ENCODE data around the gene GRM8.

Gene GRM8

DNA sequence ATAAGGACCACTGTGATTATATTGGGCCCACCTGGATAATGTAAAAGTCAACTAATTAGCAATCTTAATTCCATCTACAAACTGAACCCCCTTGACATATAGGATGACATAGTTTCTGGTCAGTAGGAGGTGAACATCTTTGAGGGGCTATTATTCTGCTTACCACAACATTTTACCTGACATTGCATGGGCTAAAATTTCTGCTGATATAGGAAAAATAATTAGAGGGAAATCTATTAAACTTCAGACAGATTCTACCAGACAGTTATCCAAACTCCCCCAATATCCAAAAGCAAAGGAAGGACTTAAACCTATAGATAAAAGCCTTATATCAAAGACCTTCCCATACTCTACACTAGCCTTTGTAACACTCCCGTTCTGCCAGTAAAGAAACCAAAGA, 443.6 kb downstream of the GRM8 start:
- no peak overlapping the region for H3K23ac ChIP-seq (ENCODE audit: low read length in 2 of 2)
- H3K4ac ChIP-seq (ENCODE audit: low read depth in 1 of 2, low read length in 2 of 2) = no peak overlapping the region
- H3K4me1 ChIP-seq (ENCODE audit: control insufficient read depth, insufficient read depth, low read depth, low read length) = no peaks in the 10 kb centered on the region
- H3K27ac ChIP-seq (ENCODE audit: low read length, poor library complexity, severe bottlenecking) = no peak overlapping the region
- no peak overlapping the region for H4K8ac ChIP-seq (ENCODE audit: low read length)
- no peak overlapping the region for H4K91ac ChIP-seq (ENCODE audit: low read length)
- DNase-seq = no peak
- H3K36me3 ChIP-seq (ENCODE audit: control insufficient read depth in 1 of 2, insufficient read depth in 2 of 2, low read depth in 1 of 2, low read length in 2 of 2) = no peaks in the 10 kb centered on the region
- no peak overlapping the region for H2BK15ac ChIP-seq (ENCODE audit: low read depth, poor library complexity, severe bottlenecking)
- peaks cover 0 to 3% of the 10 kb centered on the region in 2 experiments for H3K27me3 ChIP-seq (ENCODE audit: control insufficient read depth in 1 of 2, insufficient read depth in 1 of 2, low read length in 2 of 2)
- H2BK12ac ChIP-seq (ENCODE audit: low read length in 2 of 2) = no peak overlapping the region
- H3K14ac ChIP-seq (ENCODE audit: low read length in 2 of 2) = no peak overlapping the region
- H3K18ac ChIP-seq (ENCODE audit: low read depth in 1 of 2, low read length in 2 of 2) = no peak overlapping the region
- no peaks in the 10 kb centered on the region for H3K79me1 ChIP-seq (replicated peaks; ENCODE audit: low read length, poor library complexity, severe bottlenecking)
- H2BK5ac ChIP-seq (ENCODE audit: low read depth, low read length, poor library complexity, severe bottlenecking) = no peak overlapping the region
- H2AFZ ChIP-seq (ENCODE audit: low read depth, low read length) = no peak overlapping the region
- peaks cover 7% of the 10 kb centered on the region for H3K9me3 ChIP-seq (ENCODE audit: control insufficient read depth, low read length)
- no peak overlapping the region for H3K9ac ChIP-seq (ENCODE audit: low read length)
- H2BK120ac ChIP-seq (ENCODE audit: low read depth, low read length) = no peak overlapping the region
- H2AK5ac ChIP-seq (ENCODE audit: low read length, severe bottlenecking) = no peak overlapping the region
- WGBS = 70% methylated on average over 1 of the region's 1 CpG
- no peak overlapping the region for H3K4me3 ChIP-seq (ENCODE audit: insufficient read depth in 1 of 2, low read depth in 1 of 2, low read length in 2 of 2)
- H3K4me2 ChIP-seq (ENCODE audit: low read length, poor library complexity, severe bottlenecking) = no peak overlapping the region

DNA sequence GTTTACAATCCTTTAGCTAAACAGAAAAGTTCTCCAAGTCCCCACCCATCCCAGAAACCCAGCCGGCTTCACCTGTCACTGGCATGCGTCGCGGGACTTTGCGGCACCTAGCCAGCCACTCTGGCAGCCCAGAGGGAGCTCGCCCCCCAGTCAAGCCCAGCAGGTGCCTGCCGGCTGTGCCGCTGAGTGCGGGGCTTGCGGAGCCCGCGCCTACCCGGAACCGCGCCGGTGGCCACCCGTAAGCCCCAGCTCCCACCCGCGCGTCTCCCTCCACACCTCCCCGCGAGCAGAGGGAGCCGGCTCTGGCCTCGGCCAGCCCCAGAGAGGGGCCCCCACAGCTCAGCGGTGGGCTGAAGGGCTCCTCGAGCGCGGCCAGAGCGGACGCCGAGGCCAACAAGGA, 446.1 kb downstream of the GRM8 start:
- Histone ChIP-seq H2BK120ac (ENCODE audit: low read depth, low read length) (no peak overlapping the region), H3K14ac (ENCODE audit: low read length in 2 of 2) (no peak overlapping the region), H3K23ac (ENCODE audit: low read length in 2 of 2) (no peak overlapping the region), H3K27ac (ENCODE audit: low read length, poor library complexity, severe bottlenecking) (no peak overlapping the region), H3K18ac (ENCODE audit: low read depth in 1 of 2, low read length in 2 of 2) (no peak overlapping the region), H2AFZ (ENCODE audit: low read depth, low read length) (no peak overlapping the region), H3K9ac (ENCODE audit: low read length) (no peak overlapping the region), H3K27me3 (ENCODE audit: control insufficient read depth in 1 of 2, insufficient read depth in 1 of 2, low read length in 2 of 2) (peaks cover 0 to 4% of the 10 kb centered on the region in 2 experiments), H2BK5ac (ENCODE audit: low read depth, low read length, poor library complexity, severe bottlenecking) (no peak overlapping the region), H3K36me3 (ENCODE audit: control insufficient read depth in 1 of 2, insufficient read depth in 2 of 2, low read depth in 1 of 2, low read length in 2 of 2) (no peaks in the 10 kb centered on the region), H3K4me2 (ENCODE audit: low read length, poor library complexity, severe bottlenecking) (no peak overlapping the region), H2BK12ac (ENCODE audit: low read length in 2 of 2) (no peak overlapping the region), H3K4me3 (ENCODE audit: insufficient read depth in 1 of 2, low read depth in 1 of 2, low read length in 2 of 2) (no peak overlapping the region), H4K8ac (ENCODE audit: low read length) (no peak overlapping the region), H2BK15ac (ENCODE audit: low read depth, poor library complexity, severe bottlenecking) (no peak overlapping the region), H4K91ac (ENCODE audit: low read length) (no peak overlapping the region), H3K4me1 (ENCODE audit: control insufficient read depth, insufficient read depth, low read depth, low read length) (no peaks in the 10 kb centered on the region), H2AK5ac (ENCODE audit: low read length, severe bottlenecking) (no peak overlapping the region), H3K79me1 (replicated peaks; ENCODE audit: low read length, poor library complexity, severe bottlenecking) (no peaks in the 10 kb centered on the region), H3K4ac (ENCODE audit: low read depth in 1 of 2, low read length in 2 of 2) (no peak overlapping the region), H3K9me3 (ENCODE audit: control insufficient read depth, low read length) (peaks cover 7% of the 10 kb centered on the region)
- 94% methylated on average over 31 of the region's 31 CpGs for WGBS
- DNase-seq = no peak

DNA sequence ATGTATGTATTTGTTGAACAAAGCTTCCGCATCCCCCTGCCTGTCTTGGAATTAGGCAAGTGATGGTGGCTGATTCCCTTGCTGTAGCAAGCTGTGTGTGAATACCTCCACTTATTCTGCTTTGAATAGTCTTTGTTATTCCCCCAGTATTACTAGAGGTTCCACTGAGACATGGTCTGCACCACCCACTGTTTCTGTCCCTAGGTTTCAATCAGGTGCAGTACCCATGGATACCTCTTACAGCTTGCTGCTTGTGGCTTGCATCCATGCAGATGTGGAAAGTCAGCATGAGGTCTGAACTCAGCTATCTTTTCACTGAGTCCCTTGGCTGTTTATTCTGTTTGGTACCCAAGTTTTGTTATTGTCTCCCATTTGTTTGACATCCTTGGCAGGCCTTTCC, 447.4 kb downstream of the GRM8 start:
- Histone ChIP-seq H2AFZ (ENCODE audit: low read depth, low read length) (no peak overlapping the region), H3K27ac (ENCODE audit: low read length, poor library complexity, severe bottlenecking) (no peak overlapping the region), H2AK5ac (ENCODE audit: low read length, severe bottlenecking) (no peak overlapping the region), H3K18ac (ENCODE audit: low read depth in 1 of 2, low read length in 2 of 2) (no peak overlapping the region), H3K27me3 (ENCODE audit: control insufficient read depth in 1 of 2, insufficient read depth in 1 of 2, low read length in 2 of 2) (peaks cover 0 to 4% of the 10 kb centered on the region in 2 experiments), H3K9me3 (ENCODE audit: control insufficient read depth, low read length) (no peaks in the 10 kb centered on the region), H3K9ac (ENCODE audit: low read length) (no peak overlapping the region), H3K23ac (ENCODE audit: low read length in 2 of 2) (no peak overlapping the region), H3K79me1 (replicated peaks; ENCODE audit: low read length, poor library complexity, severe bottlenecking) (no peaks in the 10 kb centered on the region), H3K4me3 (ENCODE audit: insufficient read depth in 1 of 2, low read depth in 1 of 2, low read length in 2 of 2) (no peak overlapping the region), H2BK12ac (ENCODE audit: low read length in 2 of 2) (no peak overlapping the region), H3K4me1 (ENCODE audit: control insufficient read depth, insufficient read depth, low read depth, low read length) (no peaks in the 10 kb centered on the region), H2BK5ac (ENCODE audit: low read depth, low read length, poor library complexity, severe bottlenecking) (no peak overlapping the region), H3K4ac (ENCODE audit: low read depth in 1 of 2, low read length in 2 of 2) (no peak overlapping the region), H3K14ac (ENCODE audit: low read length in 2 of 2) (no peak overlapping the region), H4K8ac (ENCODE audit: low read length) (no peak overlapping the region), H2BK120ac (ENCODE audit: low read depth, low read length) (no peak overlapping the region), H3K4me2 (ENCODE audit: low read length, poor library complexity, severe bottlenecking) (no peak overlapping the region), H2BK15ac (ENCODE audit: low read depth, poor library complexity, severe bottlenecking) (no peak overlapping the region), H3K36me3 (ENCODE audit: control insufficient read depth in 1 of 2, insufficient read depth in 2 of 2, low read depth in 1 of 2, low read length in 2 of 2) (no peaks in the 10 kb centered on the region), H4K91ac (ENCODE audit: low read length) (no peak overlapping the region)
- DNase-seq = no peak
- WGBS = 93% methylated on average over 1 of the region's 1 CpG

GRCh38 chr7:126804604-126805003, 448.1 kb downstream of the GRM8 start:
- H2BK12ac ChIP-seq (ENCODE audit: low read length in 2 of 2) = no peak overlapping the region
- no peak overlapping the region for H2BK15ac ChIP-seq (ENCODE audit: low read depth, poor library complexity, severe bottlenecking)
- no peak overlapping the region for H3K27ac ChIP-seq (ENCODE audit: low read length, poor library complexity, severe bottlenecking)
- H3K27me3 ChIP-seq (ENCODE audit: control insufficient read depth in 1 of 2, insufficient read depth in 1 of 2, low read length in 2 of 2) = peaks cover 0 to 4% of the 10 kb centered on the region in 2 experiments
- no peak overlapping the region for H2AFZ ChIP-seq (ENCODE audit: low read depth, low read length)
- H3K4ac ChIP-seq (ENCODE audit: low read depth in 1 of 2, low read length in 2 of 2) = no peak overlapping the region
- no peak overlapping the region for H3K9ac ChIP-seq (ENCODE audit: low read length)
- H3K14ac ChIP-seq (ENCODE audit: low read length in 2 of 2) = no peak overlapping the region
- WGBS = 25% methylated on average over 1 of the region's 2 CpGs
- H2AK5ac ChIP-seq (ENCODE audit: low read length, severe bottlenecking) = no peak overlapping the region
- H3K4me1 ChIP-seq (ENCODE audit: control insufficient read depth, insufficient read depth, low read depth, low read length) = no peaks in the 10 kb centered on the region
- no peak overlapping the region for H3K18ac ChIP-seq (ENCODE audit: low read depth in 1 of 2, low read length in 2 of 2)
- H3K4me2 ChIP-seq (ENCODE audit: low read length, poor library complexity, severe bottlenecking) = no peak overlapping the region
- H2BK120ac ChIP-seq (ENCODE audit: low read depth, low read length) = no peak overlapping the region
- H3K9me3 ChIP-seq (ENCODE audit: control insufficient read depth, low read length) = no peaks in the 10 kb centered on the region
- no peak overlapping the region for H4K8ac ChIP-seq (ENCODE audit: low read length)
- no peaks in the 10 kb centered on the region for H3K36me3 ChIP-seq (ENCODE audit: control insufficient read depth in 1 of 2, insufficient read depth in 2 of 2, low read depth in 1 of 2, low read length in 2 of 2)
- H2BK5ac ChIP-seq (ENCODE audit: low read depth, low read length, poor library complexity, severe bottlenecking) = peak overlapping the region; percentile 31
- no peak overlapping the region for H3K23ac ChIP-seq (ENCODE audit: low read length in 2 of 2)
- no peak for DNase-seq
- H3K4me3 ChIP-seq (ENCODE audit: insufficient read depth in 1 of 2, low read depth in 1 of 2, low read length in 2 of 2) = no peak overlapping the region
- H3K79me1 ChIP-seq (replicated peaks; ENCODE audit: low read length, poor library complexity, severe bottlenecking) = no peaks in the 10 kb centered on the region
- H4K91ac ChIP-seq (ENCODE audit: low read length) = no peak overlapping the region

Data from mesenchymal stem cell (in vitro differentiated cells and primary cell).